ENCODE data around the gene RNF38. TPM values are rescaled to one million over a fixed set of nuclear protein-coding genes. Genes with fewer than 3 reads are reported as not detected.

The RNF38 gene
- polyA plus RNA-seq, 1 of the 3 experiments (the other 2 are of a cell fraction) = 9.5 TPM

DNA sequence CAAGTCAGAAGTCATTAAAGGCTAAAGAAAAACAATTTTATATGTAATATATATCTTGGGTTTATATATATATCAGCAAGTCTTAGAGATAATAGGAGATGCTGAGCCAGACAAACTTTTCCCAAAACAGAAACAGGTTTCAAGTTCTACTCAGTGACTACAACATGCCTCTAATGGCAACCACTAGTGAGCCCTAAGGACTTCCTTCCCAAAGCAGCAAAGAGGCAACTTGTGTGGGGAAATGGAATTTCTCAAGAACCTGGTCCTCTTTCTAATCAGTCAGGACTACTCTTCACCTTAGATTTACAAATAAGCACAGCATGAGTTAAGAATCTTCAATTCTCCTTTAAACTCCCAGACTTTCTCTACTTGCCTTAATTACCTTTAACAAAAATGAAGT, 17.6 kb downstream of the RNF38 start:
- H4K20me1 ChIP-seq (ENCODE audit: insufficient read depth) = peaks cover 85% of the 10 kb centered on the region
- H3K4me2 ChIP-seq = no peak overlapping the region
- H2AFZ ChIP-seq (ENCODE audit: low read depth) = no peak overlapping the region
- no peak overlapping the region for H3K4me3 ChIP-seq (ENCODE audit: low read depth in 2 of 2, low read length in 1 of 2)
- ChIA-PET CTCF (no interaction called here), POLR2A (no interaction called here)
- H3K27ac ChIP-seq (ENCODE audit: low read depth in 2 of 2, low read length in 1 of 2) = no peak overlapping the region
- no peaks in the 10 kb centered on the region for H3K27me3 ChIP-seq (ENCODE audit: insufficient read depth)
- H3K36me3 ChIP-seq (replicated peaks in 1 of 2; ENCODE audit: control insufficient read depth in 1 of 2, insufficient read depth in 2 of 2, low read length in 1 of 2) = peaks cover 5 to 11% of the 10 kb centered on the region in 2 experiments
- peaks cover 0 to 7% of the 10 kb centered on the region in 2 experiments; a peak in 2 of 4 replicates for H3K4me1 ChIP-seq (ENCODE audit: control insufficient read depth in 1 of 2, insufficient read depth in 2 of 2, low read depth in 1 of 2, low read length in 1 of 2)
- no peak overlapping the region for H3K9ac ChIP-seq
- no peak for DNase-seq
- TF ChIP-seq RCOR1 (IDR thresholded peaks at IDR 0.05; ENCODE audit: low read length) = no peak
- TF ChIP-seq CHD2 (IDR thresholded peaks at IDR 0.05; ENCODE audit: low read length, partially characterized antibody) = no peak
- TF ChIP-seq MXI1 (IDR thresholded peaks at IDR 0.05; ENCODE audit: low read depth, low read length) = no peak
- TF ChIP-seq GABPA (IDR thresholded peaks at IDR 0.05; ENCODE audit: low read depth) = no peak
- TF ChIP-seq GATA2 (CRISPR knock-in tag; IDR thresholded peaks at IDR 0.05) = no peak
- TF ChIP-seq SMC3 (IDR thresholded peaks at IDR 0.05; ENCODE audit: low read depth, low read length) = no peak
- TF ChIP-seq, protein P1, sequence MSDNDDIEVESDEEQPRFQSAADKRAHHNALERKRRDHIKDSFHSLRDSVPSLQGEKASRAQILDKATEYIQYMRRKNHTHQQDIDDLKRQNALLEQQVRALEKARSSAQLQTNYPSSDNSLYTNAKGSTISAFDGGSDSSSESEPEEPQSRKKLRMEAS (IDR thresholded peaks at IDR 0.05; ENCODE audit: low read depth) = no peak
- TF ChIP-seq RAD21 (IDR thresholded peaks at IDR 0.05; ENCODE audit: low read length) = no peak
- no peaks in the 10 kb centered on the region for H3F3A ChIP-seq (replicated peaks; ENCODE audit: insufficient read depth)
- H3K9me3 ChIP-seq = no peaks in the 10 kb centered on the region
- peaks cover 100% of the 10 kb centered on the region for H3K79me2 ChIP-seq (ENCODE audit: insufficient read depth)
- H3K9me2 ChIP-seq = no peaks in the 10 kb centered on the region

DNA sequence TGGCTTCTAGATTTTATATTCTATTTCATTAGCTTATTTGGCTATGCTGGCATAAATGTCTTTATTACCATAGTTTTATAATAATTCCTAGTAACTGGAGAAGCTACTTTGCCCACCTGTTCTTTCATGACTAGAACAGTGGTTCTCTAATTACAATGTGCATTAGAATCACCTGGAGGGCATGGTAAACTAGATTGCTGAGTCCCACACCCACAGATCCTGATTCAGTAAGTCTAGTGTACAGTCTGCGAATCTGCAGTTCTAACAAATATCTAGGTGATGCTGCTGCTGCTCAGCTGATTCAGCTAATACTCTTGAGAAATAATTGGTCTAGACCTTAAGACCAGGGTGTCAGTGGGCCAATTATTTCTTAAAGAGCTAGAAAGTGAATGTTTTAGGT, 35.5 kb downstream of the RNF38 start:
- H3K4me3 ChIP-seq (ENCODE audit: low read depth in 2 of 2, low read length in 1 of 2) = no peak overlapping the region
- peaks cover 54% of the 10 kb centered on the region for H3K79me2 ChIP-seq (ENCODE audit: insufficient read depth)
- ChIA-PET POLR2A (no interaction called here), CTCF (no interaction called here)
- DNase-seq = no peak
- no peak overlapping the region for H3K4me2 ChIP-seq
- no peaks in the 10 kb centered on the region for H3K27me3 ChIP-seq (ENCODE audit: insufficient read depth)
- WGBS (ENCODE audit: low lambda C conversion rate) = 91% methylated on average over 1 of the region's 1 CpG
- peaks cover 5% of the 10 kb centered on the region for H3F3A ChIP-seq (replicated peaks; ENCODE audit: insufficient read depth)
- no peak overlapping the region for H3K27ac ChIP-seq (ENCODE audit: low read depth in 2 of 2, low read length in 1 of 2)
- TF ChIP-seq, protein P2, sequence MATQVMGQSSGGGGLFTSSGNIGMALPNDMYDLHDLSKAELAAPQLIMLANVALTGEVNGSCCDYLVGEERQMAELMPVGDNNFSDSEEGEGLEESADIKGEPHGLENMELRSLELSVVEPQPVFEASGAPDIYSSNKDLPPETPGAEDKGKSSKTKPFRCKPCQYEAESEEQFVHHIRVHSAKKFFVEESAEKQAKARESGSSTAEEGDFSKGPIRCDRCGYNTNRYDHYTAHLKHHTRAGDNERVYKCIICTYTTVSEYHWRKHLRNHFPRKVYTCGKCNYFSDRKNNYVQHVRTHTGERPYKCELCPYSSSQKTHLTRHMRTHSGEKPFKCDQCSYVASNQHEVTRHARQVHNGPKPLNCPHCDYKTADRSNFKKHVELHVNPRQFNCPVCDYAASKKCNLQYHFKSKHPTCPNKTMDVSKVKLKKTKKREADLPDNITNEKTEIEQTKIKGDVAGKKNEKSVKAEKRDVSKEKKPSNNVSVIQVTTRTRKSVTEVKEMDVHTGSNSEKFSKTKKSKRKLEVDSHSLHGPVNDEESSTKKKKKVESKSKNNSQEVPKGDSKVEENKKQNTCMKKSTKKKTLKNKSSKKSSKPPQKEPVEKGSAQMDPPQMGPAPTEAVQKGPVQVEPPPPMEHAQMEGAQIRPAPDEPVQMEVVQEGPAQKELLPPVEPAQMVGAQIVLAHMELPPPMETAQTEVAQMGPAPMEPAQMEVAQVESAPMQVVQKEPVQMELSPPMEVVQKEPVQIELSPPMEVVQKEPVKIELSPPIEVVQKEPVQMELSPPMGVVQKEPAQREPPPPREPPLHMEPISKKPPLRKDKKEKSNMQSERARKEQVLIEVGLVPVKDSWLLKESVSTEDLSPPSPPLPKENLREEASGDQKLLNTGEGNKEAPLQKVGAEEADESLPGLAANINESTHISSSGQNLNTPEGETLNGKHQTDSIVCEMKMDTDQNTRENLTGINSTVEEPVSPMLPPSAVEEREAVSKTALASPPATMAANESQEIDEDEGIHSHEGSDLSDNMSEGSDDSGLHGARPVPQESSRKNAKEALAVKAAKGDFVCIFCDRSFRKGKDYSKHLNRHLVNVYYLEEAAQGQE (IDR thresholded peaks at IDR 0.05; ENCODE audit: low read depth, low read length) = no peak
- no peak overlapping the region for H3K9ac ChIP-seq
- H3K9me2 ChIP-seq = no peaks in the 10 kb centered on the region
- peaks cover 48 to 66% of the 10 kb centered on the region in 2 experiments for H3K36me3 ChIP-seq (replicated peaks in 1 of 2; ENCODE audit: control insufficient read depth in 1 of 2, insufficient read depth in 2 of 2, low read length in 1 of 2)
- no peaks in the 10 kb centered on the region for H3K9me3 ChIP-seq
- no peaks in the 10 kb centered on the region for H3K4me1 ChIP-seq (ENCODE audit: control insufficient read depth in 1 of 2, insufficient read depth in 2 of 2, low read depth in 1 of 2, low read length in 1 of 2)
- peaks cover 4% of the 10 kb centered on the region; the same call in 1 of the 2 replicates for H4K20me1 ChIP-seq (ENCODE audit: insufficient read depth)
- H2AFZ ChIP-seq (ENCODE audit: low read depth) = no peak overlapping the region
